IMR-90 (cell line): ENCODE measurements around the gene ISM1.

Experiments
- CEBPB ChIP-seq: IDR thresholded peaks from 2 replicates; pipeline ENCODE4 v1.6.1; 2012; ENCODE audit warnings: low read depth, low read length, improper control_type of control experiment
- POLR2A ChIP-seq: IDR thresholded peaks from 2 replicates; pipeline ENCODE4 v1.6.1; 2012; ENCODE audit warnings: mild to moderate bottlenecking, low read depth, low read length
- RFX5 ChIP-seq: IDR thresholded peaks from 2 replicates; pipeline ENCODE4 v1.8.0; 2012; ENCODE audit warnings: low read depth, mild to moderate bottlenecking, low read length, moderate library complexity
- SMC3 ChIP-seq: fragments of 150-350 bp; IDR thresholded peaks from 2 replicates; pipeline ENCODE4 v1.6.1; 2016; ENCODE audit warnings: low read depth, mild to moderate bottlenecking, antibody characterized with exemption, low read length, moderate library complexity
- TF ChIP-seq, protein P1 (sequence below): conservative IDR thresholded peaks from 2 replicates; pipeline ENCODE4 v1.5.1; 2012; ENCODE audit warnings: mild to moderate bottlenecking, low read depth, low read length, improper control_type of control experiment
- TF ChIP-seq, protein P2 (sequence below): fragments of 150-350 bp; IDR thresholded peaks from 2 replicates; pipeline ENCODE4 v1.6.1; 2017; ENCODE audit warnings: mild to moderate bottlenecking, antibody characterized with exemption, low read length, low read depth

DNA sequence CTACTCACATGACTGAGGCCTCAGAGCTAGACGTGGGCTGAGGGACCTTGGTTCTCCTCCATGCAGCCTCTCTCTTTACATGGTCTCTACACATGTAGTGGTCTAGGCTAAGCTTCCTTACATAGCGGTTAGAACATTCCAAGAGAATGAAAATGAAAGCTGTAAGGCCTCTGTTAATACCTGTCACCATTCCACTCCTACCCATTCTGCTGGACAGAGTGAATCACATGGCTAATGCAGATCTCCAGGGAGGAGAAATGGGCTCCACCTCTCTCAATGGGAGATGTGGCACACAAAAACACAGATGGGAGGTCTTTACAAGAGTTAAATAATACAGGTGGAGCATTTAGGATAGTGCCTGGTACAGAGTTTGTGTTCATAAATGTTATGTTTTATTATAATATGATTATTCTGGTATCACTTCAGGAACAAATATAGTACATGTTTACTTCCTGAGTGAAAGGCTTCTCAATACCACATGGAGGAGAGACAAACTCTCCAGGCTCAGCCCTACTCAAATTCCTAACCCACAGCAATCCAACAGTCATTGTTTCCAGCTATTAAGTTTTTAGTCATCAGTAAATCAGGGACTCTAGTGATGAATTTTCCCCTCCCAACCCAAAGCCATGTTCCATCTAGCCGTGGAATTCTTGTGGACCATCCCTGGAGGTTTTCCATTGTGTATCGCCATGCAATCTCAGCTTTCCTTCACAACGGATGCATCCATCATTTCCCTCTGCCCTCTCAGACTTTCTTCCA is 57.9 kb downstream of the ISM1 start:
- TF ChIP-seq, protein P1, sequence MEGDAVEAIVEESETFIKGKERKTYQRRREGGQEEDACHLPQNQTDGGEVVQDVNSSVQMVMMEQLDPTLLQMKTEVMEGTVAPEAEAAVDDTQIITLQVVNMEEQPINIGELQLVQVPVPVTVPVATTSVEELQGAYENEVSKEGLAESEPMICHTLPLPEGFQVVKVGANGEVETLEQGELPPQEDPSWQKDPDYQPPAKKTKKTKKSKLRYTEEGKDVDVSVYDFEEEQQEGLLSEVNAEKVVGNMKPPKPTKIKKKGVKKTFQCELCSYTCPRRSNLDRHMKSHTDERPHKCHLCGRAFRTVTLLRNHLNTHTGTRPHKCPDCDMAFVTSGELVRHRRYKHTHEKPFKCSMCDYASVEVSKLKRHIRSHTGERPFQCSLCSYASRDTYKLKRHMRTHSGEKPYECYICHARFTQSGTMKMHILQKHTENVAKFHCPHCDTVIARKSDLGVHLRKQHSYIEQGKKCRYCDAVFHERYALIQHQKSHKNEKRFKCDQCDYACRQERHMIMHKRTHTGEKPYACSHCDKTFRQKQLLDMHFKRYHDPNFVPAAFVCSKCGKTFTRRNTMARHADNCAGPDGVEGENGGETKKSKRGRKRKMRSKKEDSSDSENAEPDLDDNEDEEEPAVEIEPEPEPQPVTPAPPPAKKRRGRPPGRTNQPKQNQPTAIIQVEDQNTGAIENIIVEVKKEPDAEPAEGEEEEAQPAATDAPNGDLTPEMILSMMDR: no peak
- TF ChIP-seq, protein P2, sequence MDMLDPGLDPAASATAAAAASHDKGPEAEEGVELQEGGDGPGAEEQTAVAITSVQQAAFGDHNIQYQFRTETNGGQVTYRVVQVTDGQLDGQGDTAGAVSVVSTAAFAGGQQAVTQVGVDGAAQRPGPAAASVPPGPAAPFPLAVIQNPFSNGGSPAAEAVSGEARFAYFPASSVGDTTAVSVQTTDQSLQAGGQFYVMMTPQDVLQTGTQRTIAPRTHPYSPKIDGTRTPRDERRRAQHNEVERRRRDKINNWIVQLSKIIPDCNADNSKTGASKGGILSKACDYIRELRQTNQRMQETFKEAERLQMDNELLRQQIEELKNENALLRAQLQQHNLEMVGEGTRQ: no peak
- TF ChIP-seq SMC3: no peak
- no peak for TF ChIP-seq RFX5
- no peak for TF ChIP-seq CEBPB
- TF ChIP-seq POLR2A: no peak
